GM12873 (cell line): ENCODE results near the gene CDH4.

Experiments
- CTCF ChIP-seq: IDR thresholded peaks from 2 replicates; pipeline ENCODE4 v1.5.1; 2012; ENCODE audit warnings: low read depth, mild to moderate bottlenecking, moderate library complexity, low read length, control low read depth; ENCODE audit not compliant: insufficient read depth; ENCODE audit errors: missing control alignments

CDH4 gene

GRCh38 chr20:61292391-61292790 lies 40.3 kb downstream of the CDH4 start:
- TF ChIP-seq CTCF: no peak

- TF ChIP-seq CTCF: no peak
Observed at GRCh38 chr20:61292821-61293612, 41.0 kb downstream of the CDH4 start.

- no peak for TF ChIP-seq CTCF
Observed at GRCh38 chr20:61293951-61294350, 41.9 kb downstream of the CDH4 start.

- no peak for TF ChIP-seq CTCF
Observed at GRCh38 chr20:61295249-61295648, 43.2 kb downstream of the CDH4 start.

GRCh38 chr20:61295682-61296628 lies 43.9 kb downstream of the CDH4 start:
- no peak for TF ChIP-seq CTCF

GRCh38 chr20:61296629-61297019 lies 44.6 kb downstream of the CDH4 start:
- TF ChIP-seq CTCF: no peak

GRCh38 chr20:61297491-61297890 lies 45.4 kb downstream of the CDH4 start:
- no peak for TF ChIP-seq CTCF
